ENCODE measurements around the gene SWSAP1.
A peak's percentile ranks its signal among the peaks of the same experiment; 100 is the strongest.

The SWSAP1 gene

GRCh38 chr19:11355160-11356073 lies 19.0 kb upstream of the SWSAP1 start, which contains the start of gene PLPPR2:
Gene PLPPR2 (plus strand): TSS chr19:11355432. CDS start chr19:11357674, 2,242 bp downstream.
- peak; percentile 97 for DNase-seq

- DNase-seq: no peak
Measured at GRCh38 chr19:11356074-11356397, 18.4 kb upstream of the SWSAP1 start.

GRCh38 chr19:11356676-11357550 lies 17.6 kb upstream of the SWSAP1 start:
- DNase-seq: no peak

- no peak for DNase-seq
Measured at GRCh38 chr19:11359421-11359820, 15.0 kb upstream of the SWSAP1 start.

- peak; percentile 51 for DNase-seq
Measured at GRCh38 chr19:11361037-11361770, 13.3 kb upstream of the SWSAP1 start.

GRCh38 chr19:11361771-11362731 lies 12.4 kb upstream of the SWSAP1 start:
- no peak for DNase-seq

GRCh38 chr19:11363881-11364280 lies 10.6 kb upstream of the SWSAP1 start:
- DNase-seq: no peak

GRCh38 chr19:11364296-11364904 lies 10.1 kb upstream of the SWSAP1 start:
- no peak for DNase-seq

- no peak for DNase-seq
Measured at GRCh38 chr19:11364935-11365334, 9.5 kb upstream of the SWSAP1 start.

GRCh38 chr19:11365557-11366117 lies 8.8 kb upstream of the SWSAP1 start:
- DNase-seq: no peak

- DNase-seq: no peak
Measured at GRCh38 chr19:11367528-11367927, 6.9 kb upstream of the SWSAP1 start.

- DNase-seq: no peak
Measured at GRCh38 chr19:11370744-11371143, 3.7 kb upstream of the SWSAP1 start.

GRCh38 chr19:11373166-11373884 lies 1.1 kb upstream of the SWSAP1 start:
- peak; percentile 76 for DNase-seq

- peak; percentile 74 for DNase-seq
Measured at GRCh38 chr19:11373885-11374432, 507 bp upstream of the SWSAP1 start.

GRCh38 chr19:11375143-11375948 lies 880 bp downstream of the SWSAP1 start:
- DNase-seq: peak; percentile 90

- DNase-seq: peak; percentile 73
Measured at GRCh38 chr19:11377237-11377636, 2.8 kb downstream of the SWSAP1 start.

GRCh38 chr19:11377756-11378155 lies 3.3 kb downstream of the SWSAP1 start:
- DNase-seq: no peak

- peak; percentile 75 for DNase-seq
Measured at GRCh38 chr19:11378319-11379189, 4.1 kb downstream of the SWSAP1 start.
